A673 (cell line): ENCODE data around the gene BAIAP2L2. TPM values are rescaled to one million over a fixed set of nuclear protein-coding genes. Genes with fewer than 3 reads are reported as not detected.

Source experiments
- BruUV-seq: library from RNA; stranded (reverse); fragments of 400-500 nt; replicated peaks from 2 replicates; lab custom pipeline; 2021; lab: Mats Ljungman, UMichigan
- CTCF ChIA-PET: fragments of 300-600 bp; sonication (Branson Sonifier 250); formaldehyde crosslinking; loops from one replicate; lab custom pipeline; 2022; ENCODE audit warnings: antibody characterized with exemption; lab: Charles Lee
- POLR2A ChIA-PET: fragments of 300-600 bp; sonication (Branson Sonifier 250); formaldehyde crosslinking; loops from one replicate; lab custom pipeline; 2022; ENCODE audit warnings: antibody characterized with exemption; ENCODE audit not compliant: low non-redundant PET; lab: Charles Lee
- DNase-seq: peaks from one replicate; pipeline ENCODE4 v3.0.0-alpha.2; 2015; ENCODE audit warnings: low spot score
- H3K27ac ChIP-seq: fragments of 200-600 bp; sonication (generic); 2 replicates; pipeline ENCODE4 v1.5.1; 2016; ENCODE audit warnings: mixed run types, low read depth, mild to moderate bottlenecking, mixed read lengths, antibody characterized with exemption, low read length; ENCODE audit not compliant: poor library complexity, severe bottlenecking
- H3K27me3 ChIP-seq: fragments of 200-600 bp; sonication (generic); replicated peaks from 2 replicates; pipeline ENCODE4 v1.6.1; 2017; ENCODE audit warnings: mixed run types, low read depth, mild to moderate bottlenecking, mixed read lengths, antibody characterized with exemption, low read length; ENCODE audit not compliant: insufficient read depth, poor library complexity
- H3K36me3 ChIP-seq: fragments of 200-600 bp; sonication (generic); 2 replicates; pipeline ENCODE4 v1.6.1; 2016; ENCODE audit warnings: mixed run types, mild to moderate bottlenecking, mixed read lengths, antibody characterized with exemption, low read length; ENCODE audit not compliant: insufficient read depth, poor library complexity, severe bottlenecking
- H3K4me1 ChIP-seq: fragments of 200-600 bp; sonication (generic); 2 replicates; pipeline ENCODE4 v1.6.1; 2017; ENCODE audit warnings: mixed run types, mild to moderate bottlenecking, mixed read lengths, antibody characterized with exemption, low read length; ENCODE audit not compliant: insufficient read depth, poor library complexity, severe bottlenecking
- H3K4me3 ChIP-seq: fragments of 200-600 bp; sonication (generic); 2 replicates; pipeline ENCODE4 v1.5.1; 2016; ENCODE audit warnings: low read depth, mixed run types, mild to moderate bottlenecking, mixed read lengths, low read length; ENCODE audit not compliant: poor library complexity, severe bottlenecking
- H3K9me3 ChIP-seq: fragments of 200-600 bp; sonication (generic); 2 replicates; pipeline ENCODE4 v1.6.1; 2016; ENCODE audit warnings: mixed run types, low read depth, mild to moderate bottlenecking, mixed read lengths, antibody characterized with exemption, low read length; ENCODE audit not compliant: poor library complexity, severe bottlenecking
- CTCF ChIP-seq: fragments of 300-800, 200-600 bp; sonication (generic); conservative IDR thresholded peaks from 2 replicates; pipeline ENCODE4 v1.5.1; 2017; ENCODE audit warnings: low read depth, mild to moderate bottlenecking, antibody characterized with exemption, low read length, moderate library complexity, mixed read lengths
- EZH2 ChIP-seq: fragments of 200-600 bp; sonication (generic); IDR thresholded peaks from 2 replicates; pipeline ENCODE4 v1.6.1; 2017; ENCODE audit warnings: borderline replicate concordance, low read depth, mild to moderate bottlenecking, mixed read lengths, antibody characterized with exemption, low read length; ENCODE audit not compliant: poor library complexity, severe bottlenecking
- intact Hi-C: fragments of 100-400 bp; cut with micrococcal nuclease; formaldehyde crosslinking; loops from one replicate; pipeline ENCODE4 v1.10.0; 2022; ENCODE audit not compliant: unreplicated experiment
- total RNA-seq: library from RNA; stranded (reverse); gene quantifications from 2 replicates; pipeline ENCODE4 v1.2.3, GENCODE V29; 2021

The BAIAP2L2 gene
- total RNA-seq, 1 experiment from 2014 or later, result 2.5 TPM

GRCh38 chr22:38085501-38085900 lies 25.0 kb downstream of the BAIAP2L2 start:
- H3K27ac ChIP-seq, result no peak overlapping the region
- BruUV-seq, result no TSS peak
- no peak for DNase-seq
- intact Hi-C loops, result no loop called here
- POLR2A ChIA-PET, result no interaction called here
- no peaks in the 10 kb centered on the region for H3K36me3 ChIP-seq
- H3K4me1 ChIP-seq, result peaks cover 19% of the 10 kb centered on the region
- no peaks in the 10 kb centered on the region for H3K9me3 ChIP-seq
- H3K27me3 ChIP-seq, result peaks cover 15% of the 10 kb centered on the region
- H3K4me3 ChIP-seq, result no peak overlapping the region
- CTCF ChIA-PET, result no interaction called here
- no peak for TF ChIP-seq CTCF
- TF ChIP-seq EZH2, result no peak

- Histone ChIP-seq H3K36me3 (no peaks in the 10 kb centered on the region), H3K4me1 (peaks cover 19% of the 10 kb centered on the region), H3K27me3 (peaks cover 18% of the 10 kb centered on the region), H3K27ac (no peak overlapping the region), H3K4me3 (no peak overlapping the region), H3K9me3 (no peaks in the 10 kb centered on the region)
- TF ChIP-seq CTCF (no peak), EZH2 (no peak)
- intact Hi-C loops, result no loop called here
- no peak for DNase-seq
- CTCF ChIA-PET, result no interaction called here
- POLR2A ChIA-PET, result no interaction called here
- no TSS peak for BruUV-seq
Observed at GRCh38 chr22:38085056-38085455, 25.4 kb downstream of the BAIAP2L2 start.

- CTCF ChIA-PET, result interaction anchor here (0.6 kb wide), 1 partner anchor 32 kb away, joined by 9 read pairs; no protein-coding TSS in a partner anchor
Observed at GRCh38 chr22:38083931-38084631, 26.4 kb downstream of the BAIAP2L2 start, which contains the start of gene SLC16A8. Gene SLC16A8, minus strand, starts transcription at chr22:38084184. Its CDS starts 1,311 bp downstream, at chr22:38082873.

More at GRCh38 chr22:38083931-38084631, 26.4 kb downstream of the BAIAP2L2 start, which contains the start of gene SLC16A8:
- intact Hi-C loops, result no loop called here
- no peak for TF ChIP-seq CTCF
- TF ChIP-seq EZH2, result no peak
- POLR2A ChIA-PET, result interaction anchor here (0.6 kb wide), 2 partner anchors 17 to 483 kb away, joined by 3 to 17 read pairs; no protein-coding TSS in a partner anchor
- Histone ChIP-seq H3K27me3 (peaks cover 18% of the 10 kb centered on the region), H3K9me3 (no peaks in the 10 kb centered on the region), H3K27ac (no peak within 1 kb of the TSS), H3K36me3 (no peaks in the 10 kb centered on the region), H3K4me3 (no peak within 1 kb of the TSS), H3K4me1 (peaks cover 19% of the 10 kb centered on the region)
- DNase-seq, result no peak
- no TSS peak for BruUV-seq
